Tibial nerve (tissue), 4 donors: ENCODE results near the gene MTG2.

ENCODE experiments used
- CTCF ChIP-seq, 5 experiments: fragments of 200-600 bp in 3 of 5; fragments of 450-650 bp in 2 of 5; sonication (generic) in 3 of 5; IDR thresholded peaks; one replicate each; pipeline ENCODE4 v1.5.1; 2016 to 2019; ENCODE audit warnings: antibody characterized with exemption in 5 of 5, mild to moderate bottlenecking in 3 of 5, moderate library complexity in 2 of 5
- EP300 ChIP-seq, 2 donors: sonication (generic); formaldehyde crosslinking; IDR thresholded peaks; one replicate each; pipeline ENCODE4 v1.6.1; 2017; ENCODE audit warnings: antibody characterized with exemption in 2 of 2, mild to moderate bottlenecking in 1 of 2
- POLR2A ChIP-seq, 2 donors: fragments of 450-650 bp; IDR thresholded peaks; one replicate each; pipeline ENCODE4 v1.6.1; 2017; ENCODE audit warnings: antibody characterized with exemption in 2 of 2, mild to moderate bottlenecking in 2 of 2, moderate library complexity in 2 of 2

GRCh38 chr20:62157387-62158087 lies 25.3 kb upstream of the MTG2 start:
- TF ChIP-seq POLR2A (IDR thresholded peaks at IDR 0.05) (no peak), EP300 (IDR thresholded peaks at IDR 0.05) (no peak), CTCF (IDR thresholded peaks at IDR 0.05) (no peak)
